Neural progenitor cell (in vitro differentiated cells): Measurements from ENCODE around the gene OSTF1.

ENCODE experiments used
- CTCF ChIP-seq: fragments of 200-600 bp; sonication (generic); IDR thresholded peaks from 2 replicates; pipeline ENCODE4 v1.5.1; 2017; ENCODE audit warnings: antibody characterized with exemption, mild to moderate bottlenecking
- EZH2 ChIP-seq: fragments of 200-600 bp; sonication (generic); IDR thresholded peaks from 2 replicates; pipeline ENCODE4 v1.6.1; 2017; ENCODE audit warnings: antibody characterized with exemption, mild to moderate bottlenecking, moderate library complexity

DNA sequence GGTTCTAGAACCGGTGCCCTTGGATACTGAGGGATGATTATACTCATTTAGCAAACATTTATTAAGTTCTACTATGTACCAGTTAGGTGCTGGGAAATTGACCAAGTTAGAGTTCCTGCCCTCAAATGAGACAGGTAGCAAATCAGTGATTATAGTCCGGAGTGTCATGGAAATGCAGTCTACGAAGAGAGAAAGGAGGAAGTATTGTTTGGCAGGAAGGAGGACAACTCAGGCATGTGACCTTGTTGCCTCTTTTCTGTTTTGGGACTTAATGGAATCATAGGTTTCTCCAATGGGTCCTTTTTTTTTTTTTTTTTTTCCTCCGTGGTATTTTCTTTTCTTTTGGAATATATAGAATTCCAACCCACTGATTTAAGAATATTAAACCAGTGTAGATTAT is 28.0 kb downstream of the OSTF1 start:
- TF ChIP-seq EZH2 (no peak), CTCF (no peak)
